HEK293 (cell line): ENCODE data around the gene RGS19.
"Not testable (repeated sequence)": the region's sequence is repeated elsewhere in the genome, so short reads cannot be mapped to it uniquely, and the experiment has no call there.

ENCODE experiments used
- CTCF ChIP-seq: fragments of 450-650 bp; formaldehyde crosslinking; IDR thresholded peaks from 2 replicates; pipeline ENCODE4 v1.5.1; 2016; ENCODE audit warnings: missing biosample characterization, missing genetic modification characterization
- ZNF18 ChIP-seq: fragments of 450-650 bp; formaldehyde crosslinking; IDR thresholded peaks from 2 replicates; pipeline ENCODE4 v1.5.1; 2016; ENCODE audit warnings: missing biosample characterization, missing genetic modification characterization
- ZNF184 ChIP-seq: fragments of 450-650 bp; IDR thresholded peaks from 2 replicates; pipeline ENCODE4 v1.5.1; 2018; ENCODE audit warnings: missing biosample characterization, mild to moderate bottlenecking, missing genetic modification characterization
- ZNF239 ChIP-seq: fragments of 450-650 bp; formaldehyde crosslinking; IDR thresholded peaks from 2 replicates; pipeline ENCODE4 v1.5.1; 2016; ENCODE audit warnings: missing biosample characterization, missing genetic modification characterization

- TF ChIP-seq ZNF18 (tag by site-specific recombination); ZNF184 (tag by site-specific recombination); CTCF; ZNF239 (tag by site-specific recombination): not testable (repeated sequence)
Observed at GRCh38 chr20:64122927-64123326, 43.6 kb upstream of the RGS19 start.
